Kidney (tissue), 14 donors: ENCODE data around the gene C3orf62. TPM values are rescaled to one million over a fixed set of nuclear protein-coding genes. Genes with fewer than 3 reads are reported as not detected.
A peak's percentile ranks its signal among the peaks of the same experiment; 100 is the strongest.

Source experiments
- DNase-seq, 5 donors: peaks; one replicate each; pipeline ENCODE4 v3.0.0-alpha.2; 2013 to 2020
- FAIRE-seq: peaks from 2 replicates; lab custom pipeline; 2012; peaks lifted over from hg19 to GRCh38; lab: Jason Lieb, UNC
- H3K27ac ChIP-seq, 2 donors: one replicate each; pipeline ENCODE4 v1.7.0; 2013; ENCODE audit warnings: low read depth in 2 of 2, low read length in 2 of 2, inconsistent platforms in 1 of 2
- H3K27me3 ChIP-seq: one replicate; pipeline ENCODE4 v1.7.1; 2013; ENCODE audit warnings: low read length, inconsistent platforms; ENCODE audit not compliant: control insufficient read depth, insufficient read depth
- H3K36me3 ChIP-seq, 3 donors: one replicate each; pipeline versions ENCODE4 v1.7.0 to v1.7.1; 2013; ENCODE audit warnings: low read length in 3 of 3, control low read depth in 1 of 3, inconsistent platforms in 1 of 3; ENCODE audit not compliant: insufficient read depth in 3 of 3, control insufficient read depth in 2 of 3
- H3K4me1 ChIP-seq, 3 donors: one replicate each; pipeline versions ENCODE4 v1.7.0 to v1.7.1; 2013; ENCODE audit warnings: low read length in 3 of 3, inconsistent platforms in 1 of 3, low read depth in 1 of 3; ENCODE audit not compliant: control insufficient read depth in 2 of 3, insufficient read depth in 2 of 3
- H3K4me3 ChIP-seq, 3 donors: one replicate each; pipeline versions ENCODE4 v1.7.0 to v1.8.1; 2013; ENCODE audit warnings: low read length in 3 of 3, control low read depth in 1 of 3, inconsistent platforms in 1 of 3
- H3K9ac ChIP-seq, 3 donors: one replicate each; pipeline versions ENCODE4 v1.7.0 to v1.7.1; 2013; ENCODE audit warnings: low read length in 3 of 3, control low read depth in 1 of 3, inconsistent platforms in 1 of 3
- H3K9me3 ChIP-seq, 3 donors: one replicate each; pipeline versions ENCODE4 v1.7.0 to v1.7.1; 2013; ENCODE audit warnings: low read length in 3 of 3, control low read depth in 1 of 3, inconsistent platforms in 1 of 3; ENCODE audit not compliant: control insufficient read depth in 2 of 3, insufficient read depth in 1 of 3
- CTCF ChIP-seq: IDR thresholded peaks from 3 replicates; pipeline ENCODE4 v1.5.1; 2012; ENCODE audit warnings: mild to moderate bottlenecking, moderate library complexity, borderline replicate concordance; ENCODE audit not compliant: insufficient read depth; ENCODE audit errors: extremely low read depth
- intact Hi-C: fragments of 100-400 bp; cut with DNase I; formaldehyde crosslinking; loops from one replicate; pipeline ENCODE4 v1.11.1; 2022
- polyA plus RNA-seq: library from polyadenylated mRNA; stranded (reverse); fragments of 350-450 nt; fragmentation: Illumina TruSeq; extraction: RNeasy Lipid Tissue Mini Kit (QIAGEN cat#74804); gene quantifications from one replicate; pipeline ENCODE4 v1.2.3, GENCODE V29; 2014; ENCODE audit warnings: low read depth, low replicate concordance; ENCODE audit not compliant: insufficient read depth
- total RNA-seq: library from RNA; stranded (reverse); fragmentation: NEBNext Ultra II Directional; extraction: Animal tissue kit (Norgen Biotek cat#: 25700); gene quantifications from one replicate; pipeline ENCODE4 v1.2.1, GENCODE V29; 2021
- donor health status: control.
- donor health status: control.
- donor health status: control.
- donor health status: control.
- donor health status: control.
- donor health status: DM: yes; HTN: yes; CAD: no.
- donor health status: Normal renal cell carcinoma (clear cell type).

C3orf62 gene
- total and polyA plus RNA-seq, 2 donors from 2014 or later = 4.7 to 7.0 TPM

GRCh38 chr3:49294343-49294742 lies 17.3 kb upstream of the C3orf62 start:
- Histone ChIP-seq H3K36me3 (peaks cover 4 to 64% (median 24%) of the 10 kb centered on the region in 3 donors), H3K27me3 (no peaks in the 10 kb centered on the region), H3K4me3 (no peak overlapping the region), H3K27ac (no peak overlapping the region), H3K9me3 (no peaks in the 10 kb centered on the region), H3K4me1 (peaks cover 0 to 5% (median 0%) of the 10 kb centered on the region in 3 donors), H3K9ac (no peak overlapping the region)
- intact Hi-C loops = loop anchor here (10.0 kb wide), 1 partner anchor 150 kb away; no protein-coding TSS in a partner anchor
- FAIRE-seq (no peak), DNase-seq (no peak)
- no peak for TF ChIP-seq CTCF

- H3K27me3 ChIP-seq = no peaks in the 10 kb centered on the region
- DNase-seq = no peak
- no peak for FAIRE-seq
- no peak overlapping the region for H3K4me3 ChIP-seq
- no peak overlapping the region for H3K27ac ChIP-seq
- no peak overlapping the region for H3K9ac ChIP-seq
- H3K9me3 ChIP-seq = no peaks in the 10 kb centered on the region
- intact Hi-C loops = loop anchor here (10.0 kb wide), 1 partner anchor 109 kb away; the partner anchor contains the start of gene KLHDC8B
- no peak for TF ChIP-seq CTCF
- peaks cover 13 to 49% (median 41%) of the 10 kb centered on the region in 3 donors for H3K36me3 ChIP-seq
- no peaks in the 10 kb centered on the region for H3K4me1 ChIP-seq
Observed at GRCh38 chr3:49283997-49284396, 7.0 kb upstream of the C3orf62 start.

GRCh38 chr3:49279376-49279775 lies 2.3 kb upstream of the C3orf62 start:
- FAIRE-seq (no peak), DNase-seq (no peak)
- H3K27me3 ChIP-seq = no peaks in the 10 kb centered on the region
- no peak overlapping the region for H3K4me3 ChIP-seq
- peaks cover 0 to 15% (median 9%) of the 10 kb centered on the region in 3 donors for H3K4me1 ChIP-seq
- H3K9ac ChIP-seq = no peak overlapping the region
- H3K9me3 ChIP-seq = no peaks in the 10 kb centered on the region
- peaks cover 3 to 25% (median 19%) of the 10 kb centered on the region in 3 donors for H3K36me3 ChIP-seq
- no peak for TF ChIP-seq CTCF
- H3K27ac ChIP-seq = peak overlapping the region; percentile 43 to 51
- intact Hi-C loops = no loop called here

GRCh38 chr3:49278548-49278947 lies 1.5 kb upstream of the C3orf62 start:
- H3K27me3 ChIP-seq = no peaks in the 10 kb centered on the region
- peaks cover 0 to 15% (median 9%) of the 10 kb centered on the region in 3 donors for H3K4me1 ChIP-seq
- H3K4me3 ChIP-seq = no peak overlapping the region
- no peak for FAIRE-seq
- intact Hi-C loops = no loop called here
- DNase-seq = no peak
- no peak for TF ChIP-seq CTCF
- H3K9me3 ChIP-seq = no peaks in the 10 kb centered on the region
- peaks cover 3 to 17% (median 11%) of the 10 kb centered on the region in 3 donors for H3K36me3 ChIP-seq
- H3K27ac ChIP-seq = peak overlapping the region in 1 of 2 donors; percentile 5
- no peak overlapping the region for H3K9ac ChIP-seq
